ENCODE results near the gene VPS52.

The VPS52 gene

DNA sequence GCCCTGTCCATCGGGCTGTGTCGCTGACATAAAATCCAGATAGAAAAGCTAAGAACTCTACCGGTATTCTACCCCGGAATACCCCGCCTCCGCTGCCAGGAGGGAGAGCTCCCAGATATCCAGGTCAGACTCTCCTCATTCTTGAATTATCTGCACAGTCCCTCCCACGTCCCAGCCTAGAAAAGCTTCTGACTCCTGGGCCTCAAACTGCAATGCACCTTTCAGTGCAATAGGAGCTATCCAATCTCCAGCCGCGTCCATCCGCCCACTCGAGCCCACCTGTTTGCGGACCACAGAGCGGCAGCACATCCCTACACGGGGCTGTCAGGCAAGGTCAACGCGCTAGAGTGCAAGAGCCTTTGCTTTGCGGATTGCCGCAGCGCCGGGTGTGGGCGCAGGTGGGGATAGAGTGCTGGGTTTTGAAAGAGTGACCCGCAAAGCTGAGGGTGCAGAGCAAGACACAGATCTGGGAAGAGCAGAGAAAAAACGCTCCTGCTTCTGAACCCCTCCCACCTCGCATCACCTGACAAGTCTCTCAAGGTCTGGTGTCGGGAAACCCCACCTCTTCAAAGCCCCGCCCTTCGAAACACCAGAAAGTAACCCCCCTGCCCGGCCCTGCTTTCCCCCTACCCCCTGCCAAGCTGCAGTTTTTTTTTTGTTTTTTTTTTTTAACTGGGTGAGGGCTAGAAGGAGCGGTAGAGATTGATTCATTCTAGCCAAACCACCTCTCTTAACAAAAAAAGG, 40.9 kb upstream of the VPS52 start:
- peaks cover 24 to 35% of the 10 kb centered on the region in 2 experiments for H3K36me3 ChIP-seq (ENCODE audit: control insufficient read depth in 1 of 2, insufficient read depth in 2 of 2, low read depth in 1 of 2, low read length in 2 of 2)
- peak overlapping the region; percentile 45 for H2BK120ac ChIP-seq (ENCODE audit: low read depth, low read length)
- peak overlapping the region; percentile 54 for H4K91ac ChIP-seq (ENCODE audit: low read length)
- H3K4me1 ChIP-seq (ENCODE audit: control insufficient read depth, insufficient read depth, low read depth, low read length), result peaks cover 29% of the 10 kb centered on the region
- peak overlapping the region; percentile 53 for H3K27ac ChIP-seq (ENCODE audit: low read length, poor library complexity, severe bottlenecking)
- peak overlapping the region; percentile 16 to 85 for H3K18ac ChIP-seq (ENCODE audit: low read depth in 1 of 2, low read length in 2 of 2)
- peak overlapping the region in 1 of 2 experiments; percentile 54 for H3K4ac ChIP-seq (ENCODE audit: low read depth in 1 of 2, low read length in 2 of 2)
- H3K4me2 ChIP-seq (ENCODE audit: low read length, poor library complexity, severe bottlenecking), result peak overlapping the region; percentile 98
- H4K8ac ChIP-seq (ENCODE audit: low read length), result peak overlapping the region; percentile 40
- WGBS, result 8% methylated on average over 21 of the region's 29 CpGs
- H3K79me1 ChIP-seq (replicated peaks; ENCODE audit: low read length, poor library complexity, severe bottlenecking), result peaks cover 17% of the 10 kb centered on the region
- peak; percentile 84 for DNase-seq
- H3K9me3 ChIP-seq (ENCODE audit: control insufficient read depth, low read length), result no peaks in the 10 kb centered on the region
- no peak overlapping the region for H2BK12ac ChIP-seq (ENCODE audit: low read length in 2 of 2)
- peak overlapping the region in 1 of 2 experiments; percentile 84 for H3K23ac ChIP-seq (ENCODE audit: low read length in 2 of 2)
- peak overlapping the region in 1 of 2 experiments; percentile 95 for H3K14ac ChIP-seq (ENCODE audit: low read length in 2 of 2)
- H3K9ac ChIP-seq (ENCODE audit: low read length), result peak overlapping the region; percentile 100
- no peak overlapping the region for H2AFZ ChIP-seq (ENCODE audit: low read depth, low read length)
- peak overlapping the region; percentile 73 to 100 for H3K4me3 ChIP-seq (ENCODE audit: insufficient read depth in 1 of 2, low read depth in 1 of 2, low read length in 2 of 2)
- H2BK5ac ChIP-seq (ENCODE audit: low read depth, low read length, poor library complexity, severe bottlenecking), result no peak overlapping the region
- no peaks in the 10 kb centered on the region for H3K27me3 ChIP-seq (ENCODE audit: control insufficient read depth in 1 of 2, insufficient read depth in 1 of 2, low read length in 2 of 2)
- no peak overlapping the region for H2BK15ac ChIP-seq (ENCODE audit: low read depth, poor library complexity, severe bottlenecking)
- no peak overlapping the region for H2AK5ac ChIP-seq (ENCODE audit: low read length, severe bottlenecking)

DNA sequence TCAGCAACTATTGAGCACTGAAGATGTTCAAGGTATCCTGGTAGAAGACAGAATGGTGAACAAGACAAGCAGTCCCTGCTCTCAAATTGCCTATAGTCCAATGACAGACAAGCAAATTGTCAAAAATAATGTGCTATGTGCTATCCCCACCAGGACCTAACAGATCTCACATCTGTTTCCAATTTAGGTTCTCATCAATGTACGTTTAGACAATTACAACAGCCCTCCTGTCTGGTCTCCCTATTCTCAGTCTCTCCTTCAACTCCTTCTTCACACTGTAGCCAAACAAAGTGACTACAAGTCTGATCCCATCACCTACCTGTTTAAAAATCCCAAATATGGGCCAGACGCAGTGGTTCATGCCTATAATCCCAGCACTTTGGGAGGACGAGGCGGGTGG, 34.7 kb upstream of the VPS52 start:
- no peak overlapping the region for H3K4me3 ChIP-seq (ENCODE audit: insufficient read depth in 1 of 2, low read depth in 1 of 2, low read length in 2 of 2)
- H3K79me1 ChIP-seq (replicated peaks; ENCODE audit: low read length, poor library complexity, severe bottlenecking), result peaks cover 23% of the 10 kb centered on the region
- no peak overlapping the region for H2AFZ ChIP-seq (ENCODE audit: low read depth, low read length)
- H4K91ac ChIP-seq (ENCODE audit: low read length), result no peak overlapping the region
- H3K18ac ChIP-seq (ENCODE audit: low read depth in 1 of 2, low read length in 2 of 2), result no peak overlapping the region
- DNase-seq, result no peak
- 81% methylated on average over 4 of the region's 4 CpGs for WGBS
- H3K36me3 ChIP-seq (ENCODE audit: control insufficient read depth in 1 of 2, insufficient read depth in 2 of 2, low read depth in 1 of 2, low read length in 2 of 2), result peaks cover 35 to 65% of the 10 kb centered on the region in 2 experiments
- no peak overlapping the region for H2BK120ac ChIP-seq (ENCODE audit: low read depth, low read length)
- no peaks in the 10 kb centered on the region for H3K27me3 ChIP-seq (ENCODE audit: control insufficient read depth in 1 of 2, insufficient read depth in 1 of 2, low read length in 2 of 2)
- H3K4ac ChIP-seq (ENCODE audit: low read depth in 1 of 2, low read length in 2 of 2), result no peak overlapping the region
- no peaks in the 10 kb centered on the region for H3K4me1 ChIP-seq (ENCODE audit: control insufficient read depth, insufficient read depth, low read depth, low read length)
- H2BK5ac ChIP-seq (ENCODE audit: low read depth, low read length, poor library complexity, severe bottlenecking), result no peak overlapping the region
- H2BK12ac ChIP-seq (ENCODE audit: low read length in 2 of 2), result no peak overlapping the region
- H3K9me3 ChIP-seq (ENCODE audit: control insufficient read depth, low read length), result no peaks in the 10 kb centered on the region
- no peak overlapping the region for H3K4me2 ChIP-seq (ENCODE audit: low read length, poor library complexity, severe bottlenecking)
- no peak overlapping the region for H2AK5ac ChIP-seq (ENCODE audit: low read length, severe bottlenecking)
- no peak overlapping the region for H3K9ac ChIP-seq (ENCODE audit: low read length)
- H3K27ac ChIP-seq (ENCODE audit: low read length, poor library complexity, severe bottlenecking), result no peak overlapping the region
- no peak overlapping the region for H3K14ac ChIP-seq (ENCODE audit: low read length in 2 of 2)
- H2BK15ac ChIP-seq (ENCODE audit: low read depth, poor library complexity, severe bottlenecking), result no peak overlapping the region
- H3K23ac ChIP-seq (ENCODE audit: low read length in 2 of 2), result no peak overlapping the region
- no peak overlapping the region for H4K8ac ChIP-seq (ENCODE audit: low read length)

DNA sequence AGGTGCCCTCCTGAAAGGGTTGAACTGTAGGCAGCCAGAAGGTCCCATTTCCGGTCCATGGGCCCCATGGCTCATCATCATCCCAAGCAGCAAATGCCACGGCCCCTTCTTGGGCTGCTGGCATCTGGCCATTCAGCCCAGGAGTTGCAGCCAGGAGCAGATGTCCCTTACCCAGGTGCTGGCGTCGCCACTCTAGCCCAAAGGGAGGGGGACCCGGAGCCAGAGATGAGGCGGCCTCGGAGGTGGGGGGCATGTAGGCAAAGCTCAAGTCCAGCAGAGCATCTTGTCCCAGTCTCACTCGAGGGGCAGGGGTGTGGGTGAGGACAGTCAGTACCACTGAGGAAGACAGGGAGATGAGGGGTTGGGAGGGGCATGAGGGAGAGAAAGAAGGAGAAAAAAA, 33.4 kb upstream of the VPS52 start:
- Histone ChIP-seq H3K27me3 (ENCODE audit: control insufficient read depth in 1 of 2, insufficient read depth in 1 of 2, low read length in 2 of 2) (no peaks in the 10 kb centered on the region), H2AK5ac (ENCODE audit: low read length, severe bottlenecking) (no peak overlapping the region), H2BK120ac (ENCODE audit: low read depth, low read length) (no peak overlapping the region), H3K79me1 (replicated peaks; ENCODE audit: low read length, poor library complexity, severe bottlenecking) (peaks cover 23% of the 10 kb centered on the region), H2AFZ (ENCODE audit: low read depth, low read length) (no peak overlapping the region), H3K4me1 (ENCODE audit: control insufficient read depth, insufficient read depth, low read depth, low read length) (peaks cover 2% of the 10 kb centered on the region), H3K4me3 (ENCODE audit: insufficient read depth in 1 of 2, low read depth in 1 of 2, low read length in 2 of 2) (no peak overlapping the region), H2BK12ac (ENCODE audit: low read length in 2 of 2) (no peak overlapping the region), H4K8ac (ENCODE audit: low read length) (no peak overlapping the region), H2BK15ac (ENCODE audit: low read depth, poor library complexity, severe bottlenecking) (no peak overlapping the region), H3K9ac (ENCODE audit: low read length) (no peak overlapping the region), H3K4me2 (ENCODE audit: low read length, poor library complexity, severe bottlenecking) (no peak overlapping the region), H3K23ac (ENCODE audit: low read length in 2 of 2) (no peak overlapping the region), H3K4ac (ENCODE audit: low read depth in 1 of 2, low read length in 2 of 2) (no peak overlapping the region), H3K36me3 (ENCODE audit: control insufficient read depth in 1 of 2, insufficient read depth in 2 of 2, low read depth in 1 of 2, low read length in 2 of 2) (peaks cover 29 to 61% of the 10 kb centered on the region in 2 experiments), H3K14ac (ENCODE audit: low read length in 2 of 2) (no peak overlapping the region), H4K91ac (ENCODE audit: low read length) (no peak overlapping the region), H3K18ac (ENCODE audit: low read depth in 1 of 2, low read length in 2 of 2) (no peak overlapping the region), H2BK5ac (ENCODE audit: low read depth, low read length, poor library complexity, severe bottlenecking) (no peak overlapping the region), H3K27ac (ENCODE audit: low read length, poor library complexity, severe bottlenecking) (no peak overlapping the region), H3K9me3 (ENCODE audit: control insufficient read depth, low read length) (no peaks in the 10 kb centered on the region)
- no peak for DNase-seq
- 90% methylated on average over 8 of the region's 8 CpGs for WGBS

DNA sequence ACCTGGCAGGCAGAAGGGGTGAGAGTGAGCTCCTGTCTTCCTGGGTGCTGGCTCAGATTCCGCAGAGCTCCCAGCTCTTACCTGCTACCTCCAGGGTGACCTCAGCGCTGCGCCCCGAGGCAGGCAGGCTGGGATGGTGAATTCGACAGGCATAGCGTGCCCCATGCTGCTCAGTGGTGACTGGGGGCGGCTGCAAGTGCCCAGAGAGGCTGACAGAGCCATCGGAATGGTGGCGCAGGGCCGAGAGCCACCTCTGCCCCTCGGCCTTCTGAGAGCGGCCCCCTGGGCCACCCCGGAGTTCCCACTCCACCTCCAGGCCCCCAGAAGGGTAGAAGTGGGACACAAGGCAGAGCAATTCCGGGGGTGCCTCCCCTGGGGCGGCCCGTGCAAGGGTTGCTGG, 32.5 kb upstream of the VPS52 start:
- H2BK120ac ChIP-seq (ENCODE audit: low read depth, low read length), result no peak overlapping the region
- no peaks in the 10 kb centered on the region for H3K9me3 ChIP-seq (ENCODE audit: control insufficient read depth, low read length)
- no peak overlapping the region for H3K14ac ChIP-seq (ENCODE audit: low read length in 2 of 2)
- no peak overlapping the region for H3K4ac ChIP-seq (ENCODE audit: low read depth in 1 of 2, low read length in 2 of 2)
- H3K18ac ChIP-seq (ENCODE audit: low read depth in 1 of 2, low read length in 2 of 2), result no peak overlapping the region
- WGBS, result 98% methylated on average over 16 of the region's 16 CpGs
- no peak overlapping the region for H4K8ac ChIP-seq (ENCODE audit: low read length)
- DNase-seq, result no peak
- H2AFZ ChIP-seq (ENCODE audit: low read depth, low read length), result no peak overlapping the region
- no peak overlapping the region for H3K27ac ChIP-seq (ENCODE audit: low read length, poor library complexity, severe bottlenecking)
- H2BK15ac ChIP-seq (ENCODE audit: low read depth, poor library complexity, severe bottlenecking), result no peak overlapping the region
- no peak overlapping the region for H3K4me2 ChIP-seq (ENCODE audit: low read length, poor library complexity, severe bottlenecking)
- H3K23ac ChIP-seq (ENCODE audit: low read length in 2 of 2), result no peak overlapping the region
- H3K27me3 ChIP-seq (ENCODE audit: control insufficient read depth in 1 of 2, insufficient read depth in 1 of 2, low read length in 2 of 2), result no peaks in the 10 kb centered on the region
- peaks cover 23% of the 10 kb centered on the region for H3K79me1 ChIP-seq (replicated peaks; ENCODE audit: low read length, poor library complexity, severe bottlenecking)
- no peak overlapping the region for H3K9ac ChIP-seq (ENCODE audit: low read length)
- H2BK12ac ChIP-seq (ENCODE audit: low read length in 2 of 2), result no peak overlapping the region
- no peak overlapping the region for H3K4me3 ChIP-seq (ENCODE audit: insufficient read depth in 1 of 2, low read depth in 1 of 2, low read length in 2 of 2)
- no peak overlapping the region for H2BK5ac ChIP-seq (ENCODE audit: low read depth, low read length, poor library complexity, severe bottlenecking)
- no peak overlapping the region for H2AK5ac ChIP-seq (ENCODE audit: low read length, severe bottlenecking)
- H3K36me3 ChIP-seq (ENCODE audit: control insufficient read depth in 1 of 2, insufficient read depth in 2 of 2, low read depth in 1 of 2, low read length in 2 of 2), result peaks cover 29 to 58% of the 10 kb centered on the region in 2 experiments
- H3K4me1 ChIP-seq (ENCODE audit: control insufficient read depth, insufficient read depth, low read depth, low read length), result peaks cover 5% of the 10 kb centered on the region
- H4K91ac ChIP-seq (ENCODE audit: low read length), result no peak overlapping the region
